Measurements from ENCODE around the gene CD80. TPM values are rescaled to one million over a fixed set of nuclear protein-coding genes. Genes with fewer than 3 reads are reported as not detected.

The CD80 gene
- total and polyA plus RNA-seq, 9 of the 15 experiments (the other 6 are each of a cell fraction or from before 2014, with no cell fraction given), result 3.0 to 8.2 (median 5.7) TPM

DNA sequence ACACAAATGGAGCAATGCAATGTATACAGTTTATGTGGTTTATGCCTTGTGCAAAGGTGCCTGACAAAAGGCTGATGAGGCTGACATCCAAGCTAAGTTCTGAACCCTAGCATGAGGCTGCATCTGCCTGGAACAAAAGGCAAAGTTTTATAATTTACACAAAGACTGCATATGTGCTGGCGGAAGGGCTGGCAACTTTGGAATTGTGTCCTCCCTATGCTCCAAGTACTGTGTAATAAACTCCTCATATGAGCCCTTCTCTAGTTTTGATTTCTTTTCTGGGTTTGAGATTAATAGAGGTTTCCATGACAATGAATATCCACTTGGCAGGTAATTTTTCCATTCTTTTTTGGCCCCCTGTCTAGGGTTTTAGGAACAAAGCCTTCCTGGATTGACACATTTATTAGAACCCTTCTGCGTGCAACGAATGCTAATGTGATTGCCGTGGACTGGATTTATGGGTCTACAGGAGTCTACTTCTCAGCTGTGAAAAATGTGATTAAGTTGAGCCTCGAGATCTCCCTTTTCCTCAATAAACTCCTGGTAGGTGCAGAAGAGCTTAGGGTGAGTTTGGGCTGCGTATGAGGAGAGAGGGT lies 49.1 kb upstream of the CD80 start:
- DNase-seq (ENCODE audit: extremely low read depth in 1 of 4, low spot score in 3 of 4) (no peak), FAIRE-seq (no peak), ATAC-seq (no peak)
- Histone ChIP-seq H2AFZ (ENCODE audit: low read depth, low read length) (no peak overlapping the region), H3K36me3 (ENCODE audit: control insufficient read depth, insufficient read depth, low read length) (no peaks in the 10 kb centered on the region), H3K9ac (ENCODE audit: insufficient read depth in 1 of 2, low read depth in 2 of 2, low read length in 2 of 2) (no peak overlapping the region), H3K27me3 (ENCODE audit: control insufficient read depth in 2 of 2, insufficient read depth in 2 of 2, low read length in 2 of 2) (peaks cover 0 to 10% of the 10 kb centered on the region in 2 experiments; a peak in 2 of 5 replicates), H3K4me2 (ENCODE audit: insufficient read depth, low read length) (no peak overlapping the region), H3K9me1 (ENCODE audit: control insufficient read depth, insufficient read depth, low read length) (no peaks in the 10 kb centered on the region), H3K9me3 (replicated peaks; ENCODE audit: control insufficient read depth, insufficient read depth, low read depth, low read length) (no peaks in the 10 kb centered on the region), H3K4me3 (no peak overlapping the region), H3K79me2 (ENCODE audit: control insufficient read depth, insufficient read depth, low read length) (no peaks in the 10 kb centered on the region), H3K4me1 (replicated peaks in 1 of 2; ENCODE audit: control insufficient read depth in 2 of 2, insufficient read depth in 2 of 2, low read length in 2 of 2) (no peaks in the 10 kb centered on the region; a peak in 1 of 5 replicates), H4K20me1 (replicated peaks; ENCODE audit: control insufficient read depth, insufficient read depth, low read length) (no peaks in the 10 kb centered on the region), H3K27ac (ENCODE audit: extremely low read depth, low read depth, low read length) (no peak overlapping the region)
- ChIA-PET CTCF (ENCODE audit: low intra/inter-chr PET ratio) (no interaction called here), POLR2A (interaction anchor here (0.7 kb wide), 1 partner anchor 78 kb away, joined by 3 read pairs; no protein-coding TSS in a partner anchor)
- BruUV-seq (replicated peaks), result no TSS peak
- WGBS (ENCODE audit: insufficient coverage, low coverage, missing lambda C conversion rate), result 25% methylated on average over 6 of the region's 6 CpGs
- intact Hi-C loops (cut with micrococcal nuclease), result no loop called here
- in situ Hi-C loops (cut with MboI), result no loop called here
- no peak for TF ChIP-seq GATAD2B (IDR thresholded peaks at IDR 0.05; ENCODE audit: borderline replicate concordance)
- TF ChIP-seq, protein P1, sequence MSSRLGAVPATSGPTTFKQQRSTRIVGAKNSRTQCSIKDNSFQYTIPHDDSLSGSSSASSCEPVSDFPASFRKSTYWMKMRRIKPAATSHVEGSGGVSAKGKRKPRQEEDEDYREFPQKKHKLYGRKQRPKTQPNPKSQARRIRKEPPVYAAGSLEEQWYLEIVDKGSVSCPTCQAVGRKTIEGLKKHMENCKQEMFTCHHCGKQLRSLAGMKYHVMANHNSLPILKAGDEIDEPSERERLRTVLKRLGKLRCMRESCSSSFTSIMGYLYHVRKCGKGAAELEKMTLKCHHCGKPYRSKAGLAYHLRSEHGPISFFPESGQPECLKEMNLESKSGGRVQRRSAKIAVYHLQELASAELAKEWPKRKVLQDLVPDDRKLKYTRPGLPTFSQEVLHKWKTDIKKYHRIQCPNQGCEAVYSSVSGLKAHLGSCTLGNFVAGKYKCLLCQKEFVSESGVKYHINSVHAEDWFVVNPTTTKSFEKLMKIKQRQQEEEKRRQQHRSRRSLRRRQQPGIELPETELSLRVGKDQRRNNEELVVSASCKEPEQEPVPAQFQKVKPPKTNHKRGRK (tag; IDR thresholded peaks at IDR 0.05), result 0 out of 2 replicates have a peak, but pooled peaks have one; percentile 28

DNA sequence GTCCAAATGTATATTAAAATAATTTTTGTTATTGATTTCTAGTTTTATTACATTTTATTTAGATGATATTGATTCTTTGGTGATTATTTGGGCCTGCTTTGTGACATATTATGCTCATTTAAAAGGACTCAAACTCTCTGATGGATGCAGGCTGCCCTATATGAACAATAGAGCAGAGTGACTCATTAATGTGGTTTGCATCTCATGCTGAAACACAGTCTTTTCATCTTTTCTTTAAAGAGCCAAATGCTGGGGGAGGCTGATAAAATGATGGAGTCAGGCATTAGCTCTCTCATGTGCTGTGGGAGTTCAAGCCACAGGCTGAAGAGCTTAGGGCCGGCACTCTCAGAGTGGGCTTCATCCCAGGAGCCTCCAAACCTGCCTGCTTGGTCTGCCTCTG lies 45.5 kb upstream of the CD80 start:
- CTCF ChIA-PET (ENCODE audit: low intra/inter-chr PET ratio), result no interaction called here
- no peak for ATAC-seq
- intact Hi-C loops (cut with micrococcal nuclease), result no loop called here

More for the DNA sequence above, 45.5 kb upstream of the CD80 start:
- Histone ChIP-seq H3K9me3 (replicated peaks; ENCODE audit: control insufficient read depth, insufficient read depth, low read depth, low read length) (no peaks in the 10 kb centered on the region), H3K4me2 (ENCODE audit: insufficient read depth, low read length) (no peak overlapping the region), H3K9ac (ENCODE audit: insufficient read depth in 1 of 2, low read depth in 2 of 2, low read length in 2 of 2) (no peak overlapping the region), H3K4me3 (no peak overlapping the region), H4K20me1 (replicated peaks; ENCODE audit: control insufficient read depth, insufficient read depth, low read length) (no peaks in the 10 kb centered on the region), H3K4me1 (replicated peaks in 1 of 2; ENCODE audit: control insufficient read depth in 2 of 2, insufficient read depth in 2 of 2, low read length in 2 of 2) (peaks cover 0 to 4% of the 10 kb centered on the region in 2 experiments; a peak in 2 of 5 replicates), H3K9me1 (ENCODE audit: control insufficient read depth, insufficient read depth, low read length) (no peaks in the 10 kb centered on the region), H3K79me2 (ENCODE audit: control insufficient read depth, insufficient read depth, low read length) (no peaks in the 10 kb centered on the region), H2AFZ (ENCODE audit: low read depth, low read length) (no peak overlapping the region), H3K27ac (ENCODE audit: extremely low read depth, low read depth, low read length) (no peak overlapping the region), H3K27me3 (ENCODE audit: control insufficient read depth in 2 of 2, insufficient read depth in 2 of 2, low read length in 2 of 2) (peaks cover 0 to 10% of the 10 kb centered on the region in 2 experiments; a peak in 2 of 5 replicates), H3K36me3 (ENCODE audit: control insufficient read depth, insufficient read depth, low read length) (no peaks in the 10 kb centered on the region)
- DNase-seq (ENCODE audit: extremely low read depth in 1 of 4, low spot score in 3 of 4) (no peak), FAIRE-seq (no peak)
- TF ChIP-seq, protein P2, sequence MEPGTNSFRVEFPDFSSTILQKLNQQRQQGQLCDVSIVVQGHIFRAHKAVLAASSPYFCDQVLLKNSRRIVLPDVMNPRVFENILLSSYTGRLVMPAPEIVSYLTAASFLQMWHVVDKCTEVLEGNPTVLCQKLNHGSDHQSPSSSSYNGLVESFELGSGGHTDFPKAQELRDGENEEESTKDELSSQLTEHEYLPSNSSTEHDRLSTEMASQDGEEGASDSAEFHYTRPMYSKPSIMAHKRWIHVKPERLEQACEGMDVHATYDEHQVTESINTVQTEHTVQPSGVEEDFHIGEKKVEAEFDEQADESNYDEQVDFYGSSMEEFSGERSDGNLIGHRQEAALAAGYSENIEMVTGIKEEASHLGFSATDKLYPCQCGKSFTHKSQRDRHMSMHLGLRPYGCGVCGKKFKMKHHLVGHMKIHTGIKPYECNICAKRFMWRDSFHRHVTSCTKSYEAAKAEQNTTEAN (CRISPR knock-in tag; IDR thresholded peaks at IDR 0.05), result no peak
- TF ChIP-seq FOSL1 (tag; conservative IDR thresholded peaks at IDR 0.05) (peak; percentile 62), HDAC1 (IDR thresholded peaks at IDR 0.05) (no peak)
- in situ Hi-C loops (cut with MboI), result no loop called here
- POLR2A ChIA-PET, result no interaction called here
- WGBS (ENCODE audit: insufficient coverage, low coverage, missing lambda C conversion rate), result 0% methylated on average over 1 of the region's 1 CpG
- no TSS peak for BruUV-seq (replicated peaks)

Measured in K562 (cell line).